ENCODE measurements around the gene ABCC4. TPM values are rescaled to one million over a fixed set of nuclear protein-coding genes. Genes with fewer than 3 reads are reported as not detected.

The ABCC4 gene
- total and polyA plus RNA-seq, 2 experiments from 2014 or later, result 4.3 to 12.2 TPM

- Mint-ChIP-seq H3K27ac (no peak overlapping the region), H3K36me3 (ENCODE audit: low read depth) (no peaks in the 10 kb centered on the region), H3K4me3 (no peak overlapping the region), H3K27me3 (ENCODE audit: insufficient read depth, low read depth, poor library complexity) (peaks cover 2% of the 10 kb centered on the region), H3K9me3 (no peaks in the 10 kb centered on the region), H3K4me1 (no peaks in the 10 kb centered on the region)
- Histone ChIP-seq H3K9me2 (ENCODE audit: insufficient read depth) (no peaks in the 10 kb centered on the region), H3K27me3 (ENCODE audit: insufficient read depth) (no peaks in the 10 kb centered on the region), H3K36me3 (ENCODE audit: insufficient read depth) (no peaks in the 10 kb centered on the region), H3K4me3 (no peak overlapping the region), H3K4me2 (no peak overlapping the region), H3K79me2 (replicated peaks; ENCODE audit: insufficient read depth) (no peaks in the 10 kb centered on the region), H3F3A (replicated peaks; ENCODE audit: low read depth) (no peaks in the 10 kb centered on the region), H4K20me1 (replicated peaks; ENCODE audit: insufficient read depth) (no peaks in the 10 kb centered on the region), H3K4me1 (ENCODE audit: insufficient read depth) (no peaks in the 10 kb centered on the region), H3K27ac (ENCODE audit: low read depth) (no peak overlapping the region), H2AFZ (no peak overlapping the region)
- ATAC-seq (no peak), DNase-seq (ENCODE audit: low spot score) (no peak)
- TF ChIP-seq REST (IDR thresholded peaks at IDR 0.05; ENCODE audit: unreplicated experiment), result no peak
- TF ChIP-seq EZH2 (IDR thresholded peaks at IDR 0.05; ENCODE audit: low read depth, unreplicated experiment), result no peak
- TF ChIP-seq NANOG (IDR thresholded peaks at IDR 0.05; ENCODE audit: borderline replicate concordance), result no peak
- no peak for TF ChIP-seq JUNB (IDR thresholded peaks at IDR 0.05; ENCODE audit: unreplicated experiment)
- no peak for TF ChIP-seq EZH2phosphoT487 (IDR thresholded peaks at IDR 0.05; ENCODE audit: unreplicated experiment)
- no peak for TF ChIP-seq ZNF114 (CRISPR knock-in tag; IDR thresholded peaks at IDR 0.05)
- no peak for TF ChIP-seq CREB1 (CRISPR knock-in tag; IDR thresholded peaks at IDR 0.05; ENCODE audit: low read depth)
- no peak for TF ChIP-seq STAT1 (IDR thresholded peaks at IDR 0.05; ENCODE audit: unreplicated experiment)
- no peak for TF ChIP-seq ZNF462 (CRISPR knock-in tag; IDR thresholded peaks at IDR 0.05)
These were observed 27.1 kb upstream of the ABCC4 start for GRCh38 chr13:95328386-95328785.
